Activated CD8-positive, alpha-beta memory T cell treated with anti-CD3 and anti-CD28 coated beads, Interleukin-2, amount 50 U/mL, for 1 hour (primary cell): ENCODE measurements around the gene SDCBP2.

Experiments
- DNase-seq: peaks from one replicate; pipeline ENCODE4 v3.0.0-alpha.2; 2020; ENCODE audit errors: extremely low read depth

Gene SDCBP2

DNA sequence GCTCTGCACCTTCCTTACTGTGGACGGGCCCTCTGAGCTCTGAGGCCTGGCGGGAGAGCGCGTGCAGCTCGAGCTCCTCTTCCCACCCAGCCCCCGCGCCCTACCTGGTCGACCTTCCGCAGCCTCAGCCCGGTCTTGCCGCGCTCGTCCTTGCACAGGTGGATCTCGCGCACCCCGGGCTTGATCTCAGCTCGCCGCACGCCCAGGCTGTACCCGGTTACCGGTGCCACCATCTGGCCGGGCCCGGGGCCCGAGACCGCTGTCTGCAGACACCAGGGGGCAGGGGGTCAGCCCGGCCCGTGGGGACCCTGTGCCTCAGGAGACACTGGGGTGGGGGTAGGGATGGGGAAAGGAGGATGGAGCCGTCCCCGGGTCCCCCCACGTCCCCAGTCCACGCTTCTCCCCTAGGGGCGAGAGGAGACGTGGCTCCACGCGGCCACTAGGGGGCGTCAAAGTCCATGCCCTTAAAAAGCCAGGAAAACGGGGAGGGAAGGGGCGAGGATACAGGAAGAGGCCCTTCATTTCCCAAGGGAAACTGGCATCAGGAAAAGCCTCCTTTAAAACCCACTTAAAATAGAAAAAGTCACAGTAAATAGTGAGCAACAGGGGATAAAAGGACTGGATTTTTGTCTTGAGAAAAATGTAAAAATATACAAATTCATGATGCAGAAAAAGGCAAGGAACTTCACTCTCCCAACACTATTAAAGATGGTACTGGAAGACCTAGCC is 15.5 kb downstream of the SDCBP2 start:
- DNase-seq: no peak

GRCh38 chr20:1312904-1313235 is 16.1 kb downstream of the SDCBP2 start:
- no peak for DNase-seq

DNA sequence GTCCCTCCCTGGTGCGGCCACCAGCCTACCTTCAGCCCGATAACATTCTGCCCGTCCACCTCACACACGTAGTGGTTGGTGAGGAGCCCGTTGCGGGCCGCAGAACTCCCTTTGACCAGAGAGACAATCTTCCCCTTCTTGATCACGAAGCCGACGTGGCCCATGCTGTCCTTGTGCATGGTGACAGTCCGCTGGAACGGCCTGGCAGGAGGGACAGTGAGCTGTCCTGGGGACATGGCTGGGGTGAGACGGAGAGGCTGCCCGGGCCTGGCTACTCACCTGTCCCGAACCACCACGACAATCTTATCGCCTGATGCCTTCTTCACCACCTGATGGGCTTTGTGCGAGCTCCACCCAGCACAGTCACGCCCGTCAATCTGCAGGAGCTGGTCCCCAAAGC is 16.6 kb downstream of the SDCBP2 start:
- no peak for DNase-seq

GRCh38 chr20:1310506-1311190 is 18.3 kb downstream of the SDCBP2 start:
- DNase-seq: no peak

- DNase-seq: no peak
These were observed 18.9 kb downstream of the SDCBP2 start for GRCh38 chr20:1310071-1310470.

- DNase-seq: no peak
These were observed 19.5 kb downstream of the SDCBP2 start for GRCh38 chr20:1309439-1309847.

- DNase-seq: no peak
These were observed 20.2 kb downstream of the SDCBP2 start for GRCh38 chr20:1308702-1309095.

- DNase-seq: no peak
These were observed 20.8 kb downstream of the SDCBP2 start for GRCh38 chr20:1308067-1308701.

- no peak for DNase-seq
These were observed 21.4 kb downstream of the SDCBP2 start for GRCh38 chr20:1307571-1307971.

DNA sequence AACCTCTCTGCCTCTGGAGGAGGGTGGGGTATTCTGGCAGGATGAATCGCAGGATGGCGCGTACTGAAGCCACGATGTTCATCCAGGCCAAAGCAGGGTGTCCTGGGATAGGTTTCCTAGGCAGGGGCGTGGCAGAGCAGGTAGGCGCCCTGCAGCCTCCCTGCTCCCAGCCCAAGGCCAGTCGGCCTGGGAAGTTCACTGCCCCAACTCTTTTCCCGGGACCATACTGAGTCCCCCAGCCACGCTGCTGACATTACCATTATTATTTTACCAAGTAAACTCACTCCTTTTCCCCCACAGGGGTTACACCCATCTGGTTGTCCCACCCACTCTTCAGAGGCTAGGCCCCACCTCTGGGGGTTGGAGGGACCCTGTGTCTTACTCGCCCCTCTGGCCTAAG is 21.8 kb downstream of the SDCBP2 start:
- no peak for DNase-seq

DNA sequence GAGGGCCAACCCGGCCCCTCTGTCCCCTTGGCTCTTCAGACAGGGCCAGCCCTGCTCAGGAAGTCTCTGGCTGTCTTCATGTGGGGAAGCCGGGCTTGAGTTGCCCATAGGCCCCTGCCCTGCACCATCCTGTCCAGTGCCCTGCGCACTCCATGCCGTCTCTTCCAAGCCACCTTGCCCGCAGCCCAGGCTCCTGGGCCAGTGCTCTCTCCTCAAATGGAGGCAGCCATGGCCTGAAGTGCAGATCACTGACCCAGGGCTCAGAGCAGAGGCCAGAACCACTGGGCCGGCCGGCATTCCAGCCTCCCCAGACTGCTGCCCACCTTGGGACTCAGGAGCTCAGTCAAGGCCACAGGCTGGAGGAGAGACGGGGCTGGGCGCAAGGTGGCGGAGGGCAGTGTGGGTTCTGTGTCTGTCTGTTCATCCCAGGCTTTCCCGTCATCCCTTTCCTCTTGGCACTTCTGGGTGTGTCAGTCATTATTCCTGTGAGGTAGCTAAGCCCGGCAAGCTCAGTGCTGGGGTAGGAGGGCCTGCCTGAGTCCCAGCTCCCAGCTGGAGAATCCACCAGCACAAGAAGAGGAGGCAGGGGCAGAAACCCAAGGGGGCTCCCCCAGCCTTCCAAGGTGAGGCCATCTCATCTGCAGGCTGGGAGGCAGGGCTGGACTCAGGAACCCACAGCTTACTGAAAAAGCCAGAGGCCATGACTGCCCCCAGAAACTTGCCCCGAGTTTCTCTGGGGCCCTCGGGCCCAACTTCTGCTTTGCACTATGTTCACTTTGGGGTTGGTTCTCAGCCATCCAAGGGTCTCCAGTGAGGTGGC is 22.4 kb downstream of the SDCBP2 start:
- no peak for DNase-seq

GRCh38 chr20:1305712-1306111 is 23.2 kb downstream of the SDCBP2 start:
- DNase-seq: no peak

GRCh38 chr20:1304710-1305515 is 24.0 kb downstream of the SDCBP2 start:
- DNase-seq: no peak

DNA sequence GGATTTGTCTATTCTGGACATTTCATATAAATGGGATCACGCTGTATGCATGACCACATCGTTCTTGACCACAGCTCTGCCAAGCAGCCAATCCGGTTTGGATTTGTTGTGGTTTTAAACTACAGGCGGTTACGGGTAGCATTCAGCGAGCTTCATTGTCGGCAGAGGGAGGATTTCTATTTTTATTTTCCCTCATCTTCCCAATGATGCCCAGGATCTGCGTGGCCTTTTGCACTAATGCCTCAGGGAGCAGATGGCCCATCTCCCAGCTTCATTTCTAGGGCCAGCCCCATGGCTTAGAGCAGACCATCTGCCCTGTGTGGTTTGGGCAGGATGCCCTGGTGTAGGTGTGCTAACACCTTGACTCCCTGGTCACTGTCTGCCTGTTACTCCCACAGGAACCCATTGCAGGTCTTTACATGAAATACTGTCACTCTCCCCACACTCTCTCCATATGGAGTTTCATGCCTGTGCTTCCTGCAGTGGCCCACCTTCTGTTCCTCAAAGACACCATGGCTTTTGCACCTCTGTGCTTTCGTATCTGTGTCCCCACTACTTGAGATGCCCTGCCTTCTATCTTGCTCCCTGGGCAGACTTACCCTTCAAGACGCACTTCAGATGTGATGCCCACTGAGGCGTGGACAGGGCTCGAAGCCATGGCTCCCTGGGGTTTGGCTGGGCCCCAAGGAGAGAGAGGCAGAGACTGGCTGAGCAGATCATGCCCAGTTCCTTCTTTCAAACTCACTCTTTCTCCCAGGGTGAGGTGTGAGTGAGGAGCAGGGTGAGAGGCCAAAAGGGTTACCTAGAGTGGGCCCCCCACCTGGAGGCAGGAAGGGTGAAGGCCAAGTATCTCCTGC is 26.0 kb downstream of the SDCBP2 start:
- DNase-seq: no peak

DNA sequence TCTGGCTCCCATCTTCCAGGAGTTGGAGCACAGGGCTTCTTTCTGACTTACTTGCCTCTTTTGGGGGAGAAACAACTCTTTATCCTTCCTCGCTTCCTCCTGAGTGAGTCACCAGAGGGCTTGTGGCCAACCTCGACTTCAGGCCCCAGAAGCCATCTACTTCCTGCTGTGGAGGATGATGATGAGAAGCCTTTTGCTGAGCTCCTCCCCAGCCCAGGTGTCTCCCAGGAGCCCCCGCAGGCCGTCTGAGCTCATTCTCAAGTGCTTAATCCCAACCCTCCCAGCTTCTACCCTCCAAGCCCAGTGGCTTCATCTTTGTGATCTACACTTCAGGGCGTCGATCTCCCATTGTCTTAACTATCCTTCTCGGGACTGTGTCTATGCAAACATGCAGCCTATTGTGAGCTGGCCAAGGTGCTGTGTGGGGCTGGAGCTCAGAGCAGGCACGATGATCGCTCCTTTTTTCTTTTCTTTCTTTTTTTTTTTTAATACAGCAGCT is 27.9 kb downstream of the SDCBP2 start:
- DNase-seq: peak; percentile 40

DNA sequence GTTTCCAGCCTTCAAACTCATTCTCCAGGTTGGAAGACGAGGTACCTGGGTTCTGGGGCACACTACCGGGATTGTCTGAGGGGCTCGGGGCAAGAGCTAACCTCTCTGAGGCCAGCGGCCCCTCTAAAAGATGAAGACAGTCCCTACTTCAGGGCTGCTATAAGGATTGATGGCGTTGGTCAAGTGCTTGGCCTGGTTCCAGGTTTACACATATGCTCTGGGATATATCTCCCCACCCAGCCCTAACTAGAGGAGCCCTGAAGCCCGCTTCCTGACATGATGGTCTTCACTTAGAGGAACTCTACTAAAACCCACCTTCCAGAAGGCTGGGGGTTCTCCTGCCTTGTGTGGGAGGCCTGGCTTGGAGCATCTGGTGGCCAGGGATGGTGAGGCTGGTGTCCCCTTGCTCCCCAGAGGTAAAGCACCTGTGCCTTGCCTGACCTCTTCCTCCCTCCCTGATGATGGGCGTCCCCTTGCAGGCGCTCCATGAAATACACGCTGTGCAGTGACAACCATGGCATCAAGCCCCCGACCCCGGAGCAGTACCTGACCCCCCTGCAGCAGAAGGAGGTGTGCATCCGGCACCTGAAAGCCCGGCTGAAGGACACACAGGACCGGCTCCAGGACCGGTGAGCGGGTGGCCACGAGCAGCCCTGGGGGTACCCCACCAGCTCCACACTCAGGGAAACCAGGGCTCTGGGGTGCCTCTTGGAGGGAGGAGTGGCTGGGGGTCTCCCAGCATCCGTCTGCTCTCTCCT is 28.7 kb downstream of the SDCBP2 start:
- no peak for DNase-seq

GRCh38 chr20:1299522-1299921 is 29.4 kb downstream of the SDCBP2 start:
- DNase-seq: peak; percentile 14

GRCh38 chr20:1298888-1299511 is 29.9 kb downstream of the SDCBP2 start:
- DNase-seq: no peak

GRCh38 chr20:1298166-1298565 is 30.8 kb downstream of the SDCBP2 start:
- no peak for DNase-seq
